ENCODE measurements around the gene CARD8.
"Not testable (repeated sequence)": the region's sequence is repeated elsewhere in the genome, so short reads cannot be mapped to it uniquely, and the experiment has no call there.

Gene CARD8

DNA sequence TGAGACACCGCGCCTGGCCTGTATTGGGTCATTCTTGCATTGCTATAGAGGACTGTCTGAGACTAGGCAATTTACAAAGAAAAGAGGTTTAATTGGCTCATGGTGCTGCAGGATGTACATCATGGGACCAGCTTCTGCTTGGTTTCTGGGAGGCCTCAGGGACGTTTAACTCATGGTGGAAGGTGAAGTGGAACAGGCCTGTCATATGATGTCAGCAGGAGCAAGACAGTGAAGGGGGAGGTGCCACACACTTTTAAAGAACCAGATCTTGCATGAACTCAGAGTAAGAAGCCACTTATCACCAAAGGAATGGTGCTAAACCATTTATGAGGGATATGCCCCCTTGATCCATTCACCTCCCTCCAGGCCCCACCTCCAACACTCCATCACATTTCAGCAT lies 18.7 kb downstream of the CARD8 start:
- no peak for DNase-seq (ENCODE audit: low read depth)
- no peak overlapping the region for H3K4me3 ChIP-seq (ENCODE audit: low read depth, low read length)
- TF ChIP-seq, protein P1, sequence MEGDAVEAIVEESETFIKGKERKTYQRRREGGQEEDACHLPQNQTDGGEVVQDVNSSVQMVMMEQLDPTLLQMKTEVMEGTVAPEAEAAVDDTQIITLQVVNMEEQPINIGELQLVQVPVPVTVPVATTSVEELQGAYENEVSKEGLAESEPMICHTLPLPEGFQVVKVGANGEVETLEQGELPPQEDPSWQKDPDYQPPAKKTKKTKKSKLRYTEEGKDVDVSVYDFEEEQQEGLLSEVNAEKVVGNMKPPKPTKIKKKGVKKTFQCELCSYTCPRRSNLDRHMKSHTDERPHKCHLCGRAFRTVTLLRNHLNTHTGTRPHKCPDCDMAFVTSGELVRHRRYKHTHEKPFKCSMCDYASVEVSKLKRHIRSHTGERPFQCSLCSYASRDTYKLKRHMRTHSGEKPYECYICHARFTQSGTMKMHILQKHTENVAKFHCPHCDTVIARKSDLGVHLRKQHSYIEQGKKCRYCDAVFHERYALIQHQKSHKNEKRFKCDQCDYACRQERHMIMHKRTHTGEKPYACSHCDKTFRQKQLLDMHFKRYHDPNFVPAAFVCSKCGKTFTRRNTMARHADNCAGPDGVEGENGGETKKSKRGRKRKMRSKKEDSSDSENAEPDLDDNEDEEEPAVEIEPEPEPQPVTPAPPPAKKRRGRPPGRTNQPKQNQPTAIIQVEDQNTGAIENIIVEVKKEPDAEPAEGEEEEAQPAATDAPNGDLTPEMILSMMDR (IDR thresholded peaks at IDR 0.05; ENCODE audit: low read depth, low read length, missing control alignments) = no peak

DNA sequence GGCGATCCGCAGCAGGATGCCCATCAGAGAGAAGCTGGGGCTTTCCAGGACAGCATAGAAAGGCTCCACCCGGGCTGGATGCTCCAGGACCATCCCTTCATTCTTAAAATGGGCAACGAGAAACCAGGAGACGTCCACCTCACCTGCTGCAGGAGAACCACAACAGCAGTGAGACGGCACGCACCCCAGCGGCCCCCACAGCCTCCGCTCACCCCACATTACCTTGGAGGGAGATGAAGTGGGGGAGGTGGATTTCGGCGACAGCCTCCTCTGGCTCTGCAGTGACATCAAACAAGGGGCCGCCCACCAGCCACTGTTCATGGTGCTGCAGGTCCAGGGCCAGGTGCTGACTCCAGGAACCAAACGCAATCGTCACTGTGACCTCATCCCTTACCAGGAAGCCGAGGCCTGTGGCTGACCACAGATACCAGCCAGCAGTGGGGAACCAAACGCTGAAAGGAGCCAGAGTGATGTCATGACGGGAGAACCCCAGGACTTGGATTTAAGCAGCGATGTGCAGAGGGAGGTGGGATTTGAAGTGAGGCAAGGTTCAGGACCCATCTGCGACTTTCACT lies 25.1 kb downstream of the CARD8 start:
- TF ChIP-seq, protein P1 (IDR thresholded peaks at IDR 0.05; ENCODE audit: low read depth, low read length, missing control alignments) = no peak
- no peak overlapping the region for H3K4me3 ChIP-seq (ENCODE audit: low read depth, low read length)
- no peak for DNase-seq (ENCODE audit: low read depth)

DNA sequence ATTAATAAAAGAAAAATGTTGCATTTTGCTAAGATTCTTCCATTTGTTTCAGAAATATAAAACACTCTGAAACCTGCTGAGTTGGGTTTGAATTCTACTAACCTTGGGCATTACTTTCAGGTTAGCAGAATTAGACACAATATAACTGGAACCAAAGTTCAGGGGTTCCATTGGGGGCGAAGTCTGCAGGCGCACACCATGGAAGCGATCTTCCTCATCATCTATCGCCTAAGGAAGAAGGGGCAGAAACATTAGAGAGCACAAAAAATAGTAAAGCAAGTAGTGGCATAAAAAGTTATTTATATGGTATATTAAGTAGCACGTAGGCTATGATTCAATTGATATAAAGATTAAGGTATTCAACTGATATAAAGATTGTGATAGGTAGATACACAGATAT lies 34.1 kb downstream of the CARD8 start:
- no peak for DNase-seq (ENCODE audit: low read depth)
- TF ChIP-seq, protein P1 (IDR thresholded peaks at IDR 0.05; ENCODE audit: low read depth, low read length, missing control alignments) = no peak
- H3K4me3 ChIP-seq (ENCODE audit: low read depth, low read length) = no peak overlapping the region

DNA sequence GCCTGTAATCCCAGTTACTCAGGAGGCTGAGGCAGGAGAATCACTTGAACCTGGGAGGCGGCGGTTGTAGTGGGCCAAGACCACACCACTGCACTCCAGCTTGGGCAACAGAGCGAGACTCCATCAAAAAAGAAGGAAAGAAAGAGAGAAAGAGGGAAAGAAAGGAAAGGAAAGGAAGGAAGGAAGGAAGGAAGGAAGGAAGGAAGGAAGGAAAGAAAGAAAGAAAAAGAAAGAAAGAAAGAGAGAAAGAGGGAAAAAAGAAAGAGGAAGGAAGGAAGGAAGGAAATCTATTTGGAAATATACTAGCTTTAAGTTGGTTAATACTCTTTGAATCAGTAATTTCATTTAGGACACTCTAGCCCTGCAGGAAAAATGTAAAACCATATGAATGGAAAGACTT lies 34.9 kb downstream of the CARD8 start:
- H3K4me3 ChIP-seq (ENCODE audit: low read depth, low read length); DNase-seq (ENCODE audit: low read depth): not testable (repeated sequence)

DNA sequence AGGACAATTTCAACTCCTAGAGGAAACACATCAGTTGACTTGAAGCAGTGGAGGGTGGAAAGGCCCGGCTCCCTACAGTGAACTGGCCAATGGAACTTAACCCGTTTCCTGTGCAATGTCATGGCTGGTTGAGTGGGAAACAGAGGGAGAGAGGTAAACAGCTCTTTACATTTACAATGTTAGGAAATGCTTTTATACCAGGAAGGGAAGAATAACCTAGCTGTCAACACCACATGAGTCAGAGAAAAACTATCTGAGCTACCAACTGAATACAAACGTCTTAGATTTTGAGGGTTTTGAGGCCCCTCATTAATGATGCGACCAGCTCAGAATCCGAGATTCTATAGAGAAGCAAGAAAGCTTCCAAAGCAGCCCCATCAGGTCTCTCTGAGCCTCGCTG lies 36.7 kb downstream of the CARD8 start:
- no peak overlapping the region for H3K4me3 ChIP-seq (ENCODE audit: low read depth, low read length)
- no peak for DNase-seq (ENCODE audit: low read depth)
- TF ChIP-seq, protein P1 (IDR thresholded peaks at IDR 0.05; ENCODE audit: low read depth, low read length, missing control alignments) = no peak

DNA sequence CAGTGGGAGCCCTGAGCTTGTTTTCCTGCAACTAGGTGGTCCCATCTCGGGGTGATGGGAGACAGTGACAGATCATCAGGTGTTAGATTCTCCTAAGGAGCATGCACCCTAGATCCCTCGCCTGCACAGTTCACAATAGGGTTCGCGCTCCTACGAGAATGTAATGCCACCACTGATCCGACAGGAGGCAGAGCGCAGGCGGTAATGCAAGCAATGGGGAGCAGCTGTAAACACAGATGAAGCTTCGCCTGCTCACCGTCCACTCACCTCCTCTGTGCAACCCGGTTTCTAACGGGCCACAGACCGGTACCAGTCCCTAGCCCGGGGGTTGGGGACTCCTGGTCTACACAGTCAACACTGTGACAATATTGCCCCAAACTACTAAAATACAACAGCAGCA lies 38.8 kb downstream of the CARD8 start:
- TF ChIP-seq, protein P1 (IDR thresholded peaks at IDR 0.05; ENCODE audit: low read depth, low read length, missing control alignments) = no peak
- H3K4me3 ChIP-seq (ENCODE audit: low read depth, low read length) = no peak overlapping the region
- DNase-seq (ENCODE audit: low read depth) = no peak

DNA sequence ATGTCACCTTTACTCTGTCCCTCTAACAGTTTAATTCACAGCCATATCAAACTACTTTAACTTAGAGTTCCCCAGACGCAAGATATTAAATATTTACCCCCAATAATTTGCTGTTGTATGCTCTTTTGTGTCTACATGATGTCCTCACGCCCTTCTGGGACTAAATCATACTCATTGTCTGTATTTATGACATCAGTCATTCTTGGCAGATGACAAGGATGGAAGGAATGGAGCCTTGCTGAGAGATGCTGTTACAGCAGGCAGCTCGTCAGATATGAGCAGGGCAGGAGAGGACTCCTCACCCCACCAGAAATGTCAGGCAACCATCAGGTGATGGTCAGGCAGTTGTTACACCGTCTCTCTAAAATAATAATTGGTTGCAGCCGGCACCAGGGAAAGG lies 41.8 kb downstream of the CARD8 start:
- H3K4me3 ChIP-seq (ENCODE audit: low read depth, low read length) = no peak overlapping the region
- TF ChIP-seq, protein P1 (IDR thresholded peaks at IDR 0.05; ENCODE audit: low read depth, low read length, missing control alignments) = no peak
- no peak for DNase-seq (ENCODE audit: low read depth)
